HG02623 (cell line): ENCODE measurements around the gene C2orf80.
"Not testable (repeated sequence)": the region's sequence is repeated elsewhere in the genome, so short reads cannot be mapped to it uniquely, and the experiment has no call there.

ENCODE experiments used
- ATAC-seq: cut with Tn5 transposase; IDR thresholded peaks from one replicate; pipeline ENCODE4 v1.9.1; 2021; ENCODE audit warnings: moderate library complexity; ENCODE audit not compliant: unreplicated experiment

Gene C2orf80

DNA sequence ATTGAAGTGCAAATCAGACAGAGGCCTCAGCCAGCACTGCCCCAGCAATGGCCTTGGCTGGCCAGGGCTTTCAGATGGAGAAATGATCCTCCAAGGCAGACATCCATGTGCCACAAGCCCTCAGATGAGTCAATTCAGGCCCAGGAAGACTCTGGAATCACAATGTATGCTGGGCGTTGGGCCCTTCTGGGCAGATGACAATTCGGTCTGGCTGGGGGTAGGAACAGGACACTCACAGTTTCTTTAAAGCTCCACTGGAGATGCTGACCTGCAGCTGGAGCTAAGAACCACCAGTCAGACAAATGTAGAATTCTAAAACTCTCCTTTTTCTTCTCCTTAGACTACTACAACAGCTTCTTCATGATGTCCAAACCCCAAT lies 53.1 kb downstream of the C2orf80 start:
- ATAC-seq = no peak

DNA sequence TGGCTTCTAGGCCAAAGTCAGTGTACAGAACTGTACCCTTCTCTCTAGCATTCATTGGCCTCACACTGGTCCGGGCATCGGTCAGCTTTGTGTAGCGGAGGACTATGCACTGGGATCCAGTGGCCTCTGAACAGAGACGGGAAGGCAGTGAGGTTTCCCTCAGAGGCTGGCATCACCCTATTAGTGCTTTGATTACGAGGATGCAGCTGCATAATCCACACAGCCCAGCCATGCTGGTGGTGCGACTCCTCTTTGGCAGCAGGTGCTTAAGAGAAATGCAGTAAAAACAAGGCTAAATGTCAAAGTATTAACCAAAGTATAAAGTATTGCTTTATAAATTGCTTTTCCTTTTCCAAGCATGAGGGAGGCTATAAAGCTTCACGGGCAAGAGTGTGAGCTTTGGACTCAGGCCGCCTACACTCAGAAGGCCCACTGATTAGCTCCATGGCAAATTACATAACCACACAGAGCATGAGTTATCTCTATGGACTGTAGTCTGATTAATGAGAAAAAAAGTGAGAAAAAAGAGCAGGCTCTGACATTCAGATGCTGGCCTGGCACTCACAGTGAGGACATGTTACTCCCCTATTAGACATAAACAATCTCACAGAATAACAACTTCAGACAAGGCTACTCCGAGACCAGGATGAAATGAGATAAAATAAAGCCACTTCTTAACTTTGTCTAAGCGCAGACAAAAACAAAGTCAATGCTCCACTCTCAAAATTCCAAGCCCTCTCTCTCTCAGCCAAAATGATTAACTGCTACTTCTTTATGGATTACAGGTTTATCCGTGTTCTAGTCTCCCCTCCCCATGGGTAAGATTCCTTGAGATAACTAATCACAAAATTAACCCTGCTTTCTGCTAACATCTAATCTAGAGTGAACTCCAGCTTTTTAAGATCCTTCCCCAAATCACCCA lies 53.8 kb downstream of the C2orf80 start:
- ATAC-seq = no peak

DNA sequence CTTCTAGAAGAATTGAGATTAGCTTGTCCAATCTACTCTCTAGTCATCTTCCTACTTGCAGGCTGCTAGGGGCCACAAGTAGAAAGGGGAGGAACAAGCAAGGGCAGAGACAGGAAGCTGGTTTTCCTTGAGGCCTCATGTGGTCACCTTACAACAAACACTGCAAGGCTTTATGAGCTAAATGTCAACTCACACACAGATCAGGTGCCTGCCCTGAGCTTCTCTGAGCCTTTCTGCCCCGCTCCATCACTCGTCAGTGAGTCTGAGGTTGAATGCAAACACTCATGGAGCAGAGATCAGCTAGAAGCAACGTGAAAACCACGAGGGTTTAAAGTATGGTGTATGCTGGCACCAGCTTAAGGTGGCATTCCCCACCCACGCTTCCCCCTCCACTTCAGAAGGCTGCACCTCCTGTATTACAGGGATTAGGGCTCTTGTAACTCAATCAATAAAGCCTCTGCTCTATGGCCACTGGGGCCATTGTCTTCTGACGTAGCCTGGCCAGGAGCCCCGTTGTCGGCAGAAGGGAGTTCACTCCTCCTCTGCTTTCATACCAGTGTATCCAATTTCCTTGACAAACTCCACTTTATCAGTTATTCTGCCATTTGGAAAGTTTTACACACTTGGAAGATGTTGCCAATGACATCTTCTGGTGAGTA lies 54.8 kb downstream of the C2orf80 start:
- no peak for ATAC-seq

DNA sequence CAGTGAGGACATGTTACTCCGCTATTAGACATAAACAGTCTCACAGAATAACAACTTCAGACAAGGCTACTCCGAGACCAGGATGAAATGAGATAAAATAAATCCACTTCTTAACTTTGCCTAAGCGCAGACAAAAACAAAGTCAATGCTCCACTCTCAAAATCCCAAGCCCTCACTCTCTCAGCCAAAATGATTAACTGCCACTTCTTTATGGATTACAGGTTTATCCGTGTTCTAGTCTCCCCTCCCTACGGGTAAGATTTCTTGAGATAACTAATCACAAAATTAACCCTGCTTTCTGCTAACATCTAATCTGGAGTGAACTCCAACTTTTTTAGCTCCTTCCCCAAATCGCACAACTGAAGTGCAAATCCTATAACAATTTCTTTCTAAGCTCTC lies 59.1 kb downstream of the C2orf80 start:
- ATAC-seq = no peak

DNA sequence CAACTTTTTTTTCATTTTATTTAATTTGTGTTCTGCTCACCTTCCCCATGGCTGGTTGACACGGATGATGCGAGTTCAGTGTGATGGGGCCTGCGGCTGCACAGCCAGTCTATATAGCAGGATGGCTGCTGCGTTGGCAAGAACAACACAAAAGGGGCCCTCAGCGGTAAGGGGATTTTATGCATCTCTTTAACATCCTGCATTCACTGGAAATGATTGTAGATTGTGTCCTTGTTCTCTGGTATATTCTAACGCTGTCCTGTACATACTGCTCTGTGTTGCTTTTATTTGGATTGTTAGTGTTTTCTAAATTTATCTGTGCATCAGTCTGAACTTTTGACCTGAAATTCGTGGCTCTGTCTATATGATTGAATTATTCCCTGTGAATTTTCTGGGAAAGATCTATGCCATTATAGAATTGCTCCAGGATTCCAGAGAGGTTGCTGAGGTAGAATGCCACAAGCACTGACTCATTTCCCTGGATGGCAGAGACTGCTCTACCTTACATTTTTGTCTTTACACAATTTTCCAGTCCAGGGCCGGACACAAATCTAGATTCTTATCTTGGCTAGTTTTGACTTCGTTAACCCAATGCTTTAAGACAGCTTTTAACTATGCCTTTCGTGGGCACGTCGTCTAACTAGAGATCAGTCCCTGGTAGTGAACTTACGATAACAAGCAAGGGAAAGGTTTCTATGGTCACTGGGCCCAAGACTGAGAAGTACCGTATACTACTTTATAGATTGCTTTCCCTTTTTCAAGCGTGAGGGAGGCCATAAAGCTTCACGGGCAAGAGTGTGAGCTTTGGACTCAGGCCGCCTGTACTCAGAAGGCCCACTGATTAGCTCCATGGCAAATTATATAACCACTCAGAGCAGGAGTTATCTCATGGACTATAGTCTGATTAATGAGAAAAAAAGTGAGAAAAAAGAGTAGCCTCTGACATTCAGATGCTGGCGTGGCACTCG lies 59.8 kb downstream of the C2orf80 start, which contains the start of gene CRYGC:
TSS of gene CRYGC (minus strand) at position 85 of the 968 bp plus-strand sequence. CDS start at position 49, 36 bp downstream.
- ATAC-seq = no peak

DNA sequence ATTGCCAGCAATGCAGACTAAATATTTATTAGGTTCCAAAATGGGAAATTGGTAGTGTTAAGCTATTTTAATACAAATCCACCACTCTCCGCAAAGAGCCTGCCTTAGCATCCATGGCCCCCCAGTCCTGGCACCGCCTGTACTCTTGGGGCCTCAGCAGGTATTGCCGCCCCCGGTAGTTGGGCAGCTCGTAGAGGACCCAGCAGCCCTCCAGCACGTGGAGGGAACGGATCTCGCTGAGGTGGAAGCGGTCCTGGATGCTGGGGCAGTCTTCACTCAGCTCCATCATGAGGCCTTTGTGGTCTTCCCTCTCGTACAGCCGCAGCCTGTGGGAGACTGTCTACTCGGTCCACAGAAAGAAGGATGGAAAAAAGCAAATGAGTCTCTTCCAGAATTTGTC lies 61.7 kb downstream of the C2orf80 start:
- no peak for ATAC-seq

DNA sequence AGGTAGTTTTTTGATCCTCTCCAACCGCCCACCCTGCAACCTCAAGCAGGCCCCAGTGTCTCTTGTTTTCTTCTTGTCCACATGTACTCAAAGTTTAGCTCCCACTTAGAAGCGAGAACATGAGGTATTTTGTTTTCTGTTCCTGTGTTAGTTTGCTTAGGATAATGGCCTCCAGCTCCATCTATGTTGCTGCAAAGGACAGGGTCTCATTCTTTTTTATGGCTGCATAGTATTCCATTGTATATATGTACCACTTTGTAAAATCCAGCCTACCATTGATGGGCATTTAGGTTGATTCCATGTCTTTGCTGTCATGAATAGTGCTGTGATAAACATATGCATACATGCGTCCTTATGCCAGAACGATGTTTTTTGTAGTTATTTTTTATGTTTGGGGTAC lies 62.7 kb downstream of the C2orf80 start:
- no peak for ATAC-seq

DNA sequence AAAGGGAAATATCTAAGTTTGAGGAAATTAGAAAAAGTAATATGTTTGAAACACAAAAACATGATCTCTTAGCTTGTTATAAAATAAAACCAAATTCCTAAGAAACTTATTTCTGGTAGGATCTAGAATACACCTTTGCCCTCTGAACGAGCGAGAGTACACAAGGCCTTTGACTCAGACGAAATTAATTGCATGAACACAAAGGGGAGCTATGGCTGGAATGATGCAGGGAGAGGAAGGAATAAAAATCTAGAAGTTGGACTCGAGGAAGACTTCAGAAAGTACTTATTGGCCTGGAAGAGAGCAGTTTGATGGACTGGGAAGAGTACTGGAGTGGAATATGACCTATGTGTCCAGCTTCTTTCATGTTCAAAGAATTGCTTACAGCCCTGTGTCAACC lies 64.6 kb downstream of the C2orf80 start:
- ATAC-seq = no peak

DNA sequence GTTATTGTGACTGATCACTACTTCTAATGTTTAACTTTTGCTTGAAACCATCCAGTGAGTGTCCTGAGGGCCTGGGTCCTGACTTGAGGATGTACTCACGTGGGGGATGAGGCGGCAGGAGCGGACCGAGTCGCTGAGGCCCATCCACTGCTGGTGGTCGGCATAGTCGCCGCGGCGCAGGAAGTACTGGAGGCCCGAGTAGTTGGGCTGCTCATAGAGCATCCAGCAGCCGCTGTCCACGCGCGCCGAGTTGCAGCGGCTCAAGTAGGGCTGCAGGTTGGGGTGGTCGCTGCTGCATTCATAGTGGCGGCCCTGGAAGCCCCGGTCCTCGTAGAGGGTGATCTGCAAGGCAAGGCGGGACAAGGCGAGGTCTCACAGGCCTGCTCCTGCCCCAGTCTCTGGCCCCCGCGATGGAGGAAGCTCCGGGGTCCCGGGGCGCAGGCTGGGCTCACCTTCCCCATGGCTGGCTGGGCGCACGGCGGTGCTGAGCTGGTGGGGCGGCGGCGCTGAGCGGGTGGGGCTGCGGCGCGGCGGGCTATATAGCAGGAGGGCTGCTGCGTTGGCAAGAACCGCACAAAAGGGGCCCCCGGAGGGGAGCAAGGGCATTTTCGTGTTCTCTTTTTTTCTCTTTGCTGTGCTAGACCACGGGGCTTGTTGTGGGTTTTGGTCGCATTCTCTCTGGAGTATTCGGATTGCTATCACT lies 65.7 kb downstream of the C2orf80 start, which contains the start of gene CRYGD:
TSS of gene CRYGD (minus strand) at position 512 of the 703 bp plus-strand sequence. CDS start at position 461, 51 bp downstream.
- not testable (repeated sequence) for ATAC-seq

DNA sequence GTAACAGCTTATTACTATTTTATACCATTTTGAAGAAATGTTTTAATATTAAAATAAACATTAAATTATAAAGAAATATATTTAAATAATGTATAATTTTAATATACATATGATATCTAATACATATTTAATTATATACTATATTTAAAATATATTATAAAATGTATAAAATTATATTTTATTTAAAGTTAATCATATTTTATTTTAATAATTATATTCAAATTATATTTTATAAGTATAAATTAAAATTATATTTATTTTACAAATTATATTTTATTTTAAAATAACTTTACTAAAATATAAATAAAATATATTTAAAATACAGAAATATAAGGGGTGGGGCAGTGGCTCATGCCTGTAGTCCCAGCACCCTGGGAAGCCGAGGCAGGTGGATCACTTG lies 67.6 kb downstream of the C2orf80 start:
- ATAC-seq = no peak

DNA sequence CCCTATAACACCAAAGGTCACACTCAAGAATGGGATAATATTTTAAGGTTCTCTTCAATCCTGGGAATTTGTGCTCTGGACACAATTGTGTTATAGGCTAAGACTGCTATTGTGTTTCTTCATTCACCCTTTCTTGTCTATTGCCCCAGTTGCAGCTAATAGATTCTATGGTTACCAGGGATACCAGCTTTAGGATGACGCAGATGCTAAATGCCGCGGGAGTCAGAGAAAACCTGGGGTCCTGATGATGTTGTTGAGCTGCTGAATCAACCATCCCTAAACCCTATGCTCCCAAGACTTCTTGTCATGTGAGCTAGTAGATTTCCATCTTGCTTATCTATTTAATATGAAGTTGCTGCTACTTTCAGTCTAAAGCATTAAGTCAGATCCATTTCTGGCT lies 70.9 kb downstream of the C2orf80 start:
- no peak for ATAC-seq

DNA sequence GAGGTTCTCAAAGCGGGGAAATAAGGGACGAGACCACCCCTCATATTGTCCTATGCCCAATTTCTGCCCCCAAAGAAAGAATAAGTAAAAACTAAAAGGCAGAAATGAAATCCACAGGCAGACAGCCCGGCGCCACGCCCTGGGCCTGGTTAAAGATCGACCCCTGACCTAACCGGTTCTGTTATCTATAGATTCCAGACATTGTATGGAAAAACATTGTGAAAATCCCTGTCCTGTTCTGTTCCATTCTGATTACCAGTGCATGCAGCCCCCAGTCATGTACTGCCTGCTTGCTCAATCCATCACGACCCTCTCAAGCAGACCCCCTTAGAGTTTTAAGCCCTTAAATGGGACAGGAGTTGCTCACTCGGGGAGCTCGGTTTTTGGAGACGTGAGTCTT lies 72.4 kb downstream of the C2orf80 start:
- ATAC-seq = not testable (repeated sequence)
